ENCODE data around the gene PALLD.

DNA sequence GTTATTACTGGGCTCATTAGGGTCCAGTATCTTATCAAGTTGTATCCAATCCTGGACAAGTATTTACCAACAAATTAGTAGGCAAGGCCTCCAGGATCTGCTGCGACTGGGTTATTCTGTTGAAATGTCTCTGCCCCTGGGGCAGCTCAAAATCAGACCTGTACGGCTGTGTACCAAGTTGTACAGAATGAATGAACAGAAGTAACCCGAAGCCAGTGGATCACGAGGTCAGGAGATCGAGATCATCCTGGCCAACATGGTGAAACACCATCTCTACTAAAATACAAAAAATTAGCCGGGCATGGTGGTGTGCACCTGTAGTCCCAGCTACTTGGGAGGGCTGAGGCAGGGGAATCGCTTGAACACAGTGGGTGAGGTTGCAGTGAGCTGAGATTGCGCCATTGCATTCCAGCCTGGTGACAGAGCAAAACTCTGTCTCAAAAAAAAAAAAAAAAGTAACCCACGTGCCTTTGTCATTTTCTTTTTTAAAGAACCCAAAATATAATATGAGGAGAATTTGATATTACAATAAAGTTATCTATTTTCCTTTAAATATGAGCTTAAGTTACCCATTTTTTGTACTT is 385.9 kb downstream of the PALLD start:
- TF ChIP-seq CTCF (optimal IDR thresholded peaks at IDR 0.05 in 1 of 3, IDR thresholded peaks at IDR 0.05 in 1 of 3, conservative IDR thresholded peaks at IDR 0.05 in 1 of 3; ENCODE audit: extremely low read depth in 1 of 3, insufficient read depth in 2 of 3, low read length in 3 of 3) = no peak
- no peak for TF ChIP-seq EZH2 (IDR thresholded peaks at IDR 0.05; ENCODE audit: low read length)

Data from keratinocyte (primary cell).